ENCODE data around the gene CASTOR1. TPM values are rescaled to one million over a fixed set of nuclear protein-coding genes. Genes with fewer than 3 reads are reported as not detected.

Gene CASTOR1
- total RNA-seq, 1 donor from 2014 or later = 17.2 TPM

DNA sequence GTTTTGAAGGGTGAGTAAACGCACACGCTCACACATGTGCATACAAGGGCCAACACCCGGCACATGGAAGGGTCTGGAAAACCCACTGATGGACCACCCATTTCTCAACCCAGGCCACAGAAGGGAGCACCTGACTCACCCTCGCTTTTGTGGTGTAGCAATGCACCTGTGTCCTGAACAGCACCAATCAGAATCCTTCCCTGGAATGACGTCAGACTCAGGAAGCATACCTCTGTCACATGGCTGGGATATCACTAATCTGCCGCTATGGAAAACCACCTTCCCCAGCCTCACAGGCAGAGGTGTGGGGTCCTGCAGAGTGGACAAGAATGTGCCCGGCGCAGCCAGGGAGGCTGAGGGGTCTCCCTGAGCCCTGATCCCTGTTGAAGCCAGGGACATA, 13.7 kb downstream of the CASTOR1 start:
- no peaks in the 10 kb centered on the region for H3K9me3 Mint-ChIP-seq (ENCODE audit: unreplicated experiment)
- no peak overlapping the region for H3K4me3 Mint-ChIP-seq (ENCODE audit: unreplicated experiment)

DNA sequence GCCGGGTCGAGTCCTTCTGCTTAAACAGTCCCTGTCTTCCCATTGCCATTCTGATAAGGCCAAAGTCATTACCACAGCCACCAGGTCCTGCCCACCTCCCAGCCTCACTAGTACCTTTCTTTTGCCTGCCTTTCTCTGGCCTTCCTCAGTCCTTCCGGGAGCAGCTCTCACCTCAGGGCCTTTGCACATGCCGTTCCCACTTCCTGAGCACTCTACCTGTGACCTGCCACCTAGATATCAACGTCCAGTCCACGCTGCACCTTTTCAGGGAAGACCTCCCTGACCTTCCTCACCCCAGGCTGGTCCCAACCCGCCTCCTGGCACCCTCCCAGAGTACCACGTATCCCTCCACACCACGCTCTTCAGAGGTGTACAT, 14.9 kb downstream of the CASTOR1 start:
- H3K36me3 Mint-ChIP-seq (ENCODE audit: low read depth, unreplicated experiment) = no peaks in the 10 kb centered on the region
- no peak overlapping the region for H3K4me3 Mint-ChIP-seq (ENCODE audit: unreplicated experiment)
- TF ChIP-seq, protein P1, sequence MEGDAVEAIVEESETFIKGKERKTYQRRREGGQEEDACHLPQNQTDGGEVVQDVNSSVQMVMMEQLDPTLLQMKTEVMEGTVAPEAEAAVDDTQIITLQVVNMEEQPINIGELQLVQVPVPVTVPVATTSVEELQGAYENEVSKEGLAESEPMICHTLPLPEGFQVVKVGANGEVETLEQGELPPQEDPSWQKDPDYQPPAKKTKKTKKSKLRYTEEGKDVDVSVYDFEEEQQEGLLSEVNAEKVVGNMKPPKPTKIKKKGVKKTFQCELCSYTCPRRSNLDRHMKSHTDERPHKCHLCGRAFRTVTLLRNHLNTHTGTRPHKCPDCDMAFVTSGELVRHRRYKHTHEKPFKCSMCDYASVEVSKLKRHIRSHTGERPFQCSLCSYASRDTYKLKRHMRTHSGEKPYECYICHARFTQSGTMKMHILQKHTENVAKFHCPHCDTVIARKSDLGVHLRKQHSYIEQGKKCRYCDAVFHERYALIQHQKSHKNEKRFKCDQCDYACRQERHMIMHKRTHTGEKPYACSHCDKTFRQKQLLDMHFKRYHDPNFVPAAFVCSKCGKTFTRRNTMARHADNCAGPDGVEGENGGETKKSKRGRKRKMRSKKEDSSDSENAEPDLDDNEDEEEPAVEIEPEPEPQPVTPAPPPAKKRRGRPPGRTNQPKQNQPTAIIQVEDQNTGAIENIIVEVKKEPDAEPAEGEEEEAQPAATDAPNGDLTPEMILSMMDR (IDR thresholded peaks at IDR 0.05; ENCODE audit: unreplicated experiment) = no peak
- no peak for DNase-seq (ENCODE audit: low spot score)
- H3K9me3 Mint-ChIP-seq (ENCODE audit: unreplicated experiment) = no peaks in the 10 kb centered on the region
- H3K27ac Mint-ChIP-seq (ENCODE audit: unreplicated experiment) = no peak overlapping the region
- H3K4me1 Mint-ChIP-seq (ENCODE audit: unreplicated experiment) = peaks cover 11% of the 10 kb centered on the region
- H3K27me3 Mint-ChIP-seq (ENCODE audit: unreplicated experiment) = peaks cover 15% of the 10 kb centered on the region

More for the DNA sequence above, 13.7 kb downstream of the CASTOR1 start:
- TF ChIP-seq, protein P1 (IDR thresholded peaks at IDR 0.05; ENCODE audit: unreplicated experiment) = no peak
- H3K4me1 Mint-ChIP-seq (ENCODE audit: unreplicated experiment) = peaks cover 11% of the 10 kb centered on the region
- no peak overlapping the region for H3K27ac Mint-ChIP-seq (ENCODE audit: unreplicated experiment)
- no peak for DNase-seq (ENCODE audit: low spot score)
- H3K36me3 Mint-ChIP-seq (ENCODE audit: low read depth, unreplicated experiment) = no peaks in the 10 kb centered on the region
- peaks cover 13% of the 10 kb centered on the region for H3K27me3 Mint-ChIP-seq (ENCODE audit: unreplicated experiment)

DNA sequence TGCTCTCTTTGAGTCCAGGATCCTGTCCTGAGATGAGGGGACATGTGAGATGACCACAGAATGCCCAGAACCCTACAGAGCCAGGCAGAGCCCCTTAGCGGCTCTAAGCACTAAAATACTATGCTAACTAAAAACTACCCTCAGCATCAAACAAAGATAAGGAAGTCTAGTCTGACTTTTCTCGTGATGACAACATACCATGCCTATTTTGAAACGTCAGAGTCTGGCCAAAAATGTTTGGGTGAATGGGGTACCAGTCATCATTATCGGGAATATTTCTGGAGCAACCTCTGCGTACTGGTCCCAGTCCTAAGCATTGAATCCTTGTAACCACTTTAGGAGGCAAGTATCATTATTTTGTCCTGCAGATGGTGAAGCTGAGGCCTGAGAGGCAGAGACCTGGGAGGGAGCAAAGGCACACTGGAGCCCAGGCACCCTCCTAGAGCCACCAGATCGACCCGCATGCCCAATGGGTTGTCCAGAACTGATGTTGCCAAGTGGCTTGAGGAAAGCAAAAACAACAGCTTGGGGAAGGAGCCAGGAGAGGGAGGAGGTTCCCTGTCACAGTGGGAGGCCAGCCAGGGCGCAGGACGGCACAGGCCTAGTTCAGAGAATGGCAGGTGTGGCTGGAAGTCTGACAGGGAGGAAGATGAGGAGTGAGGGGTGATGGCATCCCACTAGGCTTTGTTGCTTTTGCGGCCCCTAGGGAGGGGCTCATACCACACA, 15.4 kb downstream of the CASTOR1 start:
- peaks cover 9% of the 10 kb centered on the region for H3K4me1 Mint-ChIP-seq (ENCODE audit: unreplicated experiment)
- H3K4me3 Mint-ChIP-seq (ENCODE audit: unreplicated experiment) = no peak overlapping the region
- H3K27me3 Mint-ChIP-seq (ENCODE audit: unreplicated experiment) = peaks cover 15% of the 10 kb centered on the region
- no peaks in the 10 kb centered on the region for H3K36me3 Mint-ChIP-seq (ENCODE audit: low read depth, unreplicated experiment)
- H3K9me3 Mint-ChIP-seq (ENCODE audit: unreplicated experiment) = no peaks in the 10 kb centered on the region
- no peak for DNase-seq (ENCODE audit: low spot score)
- no peak overlapping the region for H3K27ac Mint-ChIP-seq (ENCODE audit: unreplicated experiment)
- TF ChIP-seq, protein P1 (IDR thresholded peaks at IDR 0.05; ENCODE audit: unreplicated experiment) = no peak

DNA sequence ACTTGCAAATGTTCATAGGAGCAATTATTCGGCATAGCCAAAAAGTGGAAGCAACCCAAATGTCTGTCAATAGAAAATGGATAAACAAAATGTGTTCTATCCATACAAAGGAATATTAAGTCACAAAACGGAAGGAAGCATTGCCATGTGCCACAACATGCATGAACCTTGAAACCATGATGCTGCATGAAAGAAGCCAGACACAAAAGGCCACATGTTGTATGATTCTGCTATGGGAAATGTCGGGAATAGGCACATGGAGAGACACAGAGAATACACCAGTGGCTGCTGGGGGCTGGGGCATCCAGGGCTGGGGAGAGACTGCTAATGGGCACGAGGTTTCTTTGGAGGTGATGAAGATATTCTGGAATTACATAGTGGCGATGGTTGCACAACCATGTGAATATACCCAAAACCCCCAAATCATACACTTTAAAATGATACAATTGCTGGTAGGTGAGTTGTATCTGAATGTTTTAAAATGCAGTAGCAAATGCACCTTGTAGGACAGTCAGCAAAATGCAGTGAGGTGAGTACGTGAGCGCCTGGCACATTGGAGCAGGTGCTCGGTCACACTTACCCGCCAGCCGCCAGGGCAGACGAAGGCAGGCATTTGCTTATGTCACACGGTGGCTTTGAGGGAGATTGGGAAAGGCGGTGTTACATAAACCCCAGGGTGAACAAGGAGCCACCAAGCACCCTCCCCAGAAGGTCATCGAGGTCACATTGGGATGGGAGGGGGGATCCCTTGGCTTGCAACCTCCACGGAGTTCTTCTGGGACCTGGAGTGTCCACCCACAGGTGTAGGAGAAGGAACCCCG, 16.3 kb downstream of the CASTOR1 start:
- Mint-ChIP-seq H3K9me3 (ENCODE audit: unreplicated experiment) (no peaks in the 10 kb centered on the region), H3K27me3 (ENCODE audit: unreplicated experiment) (peaks cover 12% of the 10 kb centered on the region), H3K4me1 (ENCODE audit: unreplicated experiment) (peaks cover 5% of the 10 kb centered on the region), H3K4me3 (ENCODE audit: unreplicated experiment) (no peak overlapping the region), H3K36me3 (ENCODE audit: low read depth, unreplicated experiment) (no peaks in the 10 kb centered on the region), H3K27ac (ENCODE audit: unreplicated experiment) (no peak overlapping the region)
- no peak for DNase-seq (ENCODE audit: low spot score)
- TF ChIP-seq, protein P1 (IDR thresholded peaks at IDR 0.05; ENCODE audit: unreplicated experiment) = no peak

DNA sequence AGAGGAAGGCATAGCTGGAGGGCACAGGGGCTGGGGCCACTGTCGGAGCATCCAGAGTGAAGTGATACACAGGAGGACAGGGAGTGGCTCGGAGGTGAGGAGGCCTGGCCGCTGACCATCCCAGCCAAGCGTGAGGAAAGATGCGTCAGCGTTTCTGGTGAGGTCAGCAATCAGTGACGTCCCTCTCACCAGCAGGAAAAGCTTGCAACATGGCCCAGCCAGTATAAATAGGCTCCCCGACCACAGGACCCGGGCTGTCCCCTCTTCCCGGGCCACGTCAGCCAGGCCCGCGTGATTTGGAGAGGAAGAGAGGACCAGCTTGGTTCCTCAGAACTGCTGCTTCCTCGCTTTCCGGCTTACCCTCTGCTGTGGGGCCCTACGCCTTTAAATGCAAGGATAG, 18.5 kb downstream of the CASTOR1 start:
- DNase-seq (ENCODE audit: low spot score) = no peak
- Mint-ChIP-seq H3K9me3 (ENCODE audit: unreplicated experiment) (no peaks in the 10 kb centered on the region), H3K4me1 (ENCODE audit: unreplicated experiment) (no peaks in the 10 kb centered on the region), H3K27ac (ENCODE audit: unreplicated experiment) (no peak overlapping the region), H3K4me3 (ENCODE audit: unreplicated experiment) (no peak overlapping the region), H3K27me3 (ENCODE audit: unreplicated experiment) (peaks cover 6% of the 10 kb centered on the region), H3K36me3 (ENCODE audit: low read depth, unreplicated experiment) (no peaks in the 10 kb centered on the region)
- TF ChIP-seq, protein P1 (IDR thresholded peaks at IDR 0.05; ENCODE audit: unreplicated experiment) = no peak
